ENCODE data around the gene ROR1. TPM values are rescaled to one million over a fixed set of nuclear protein-coding genes. Genes with fewer than 3 reads are reported as not detected.

ROR1 gene
- total and polyA plus RNA-seq, 2 donors (not counting 3 experiments of a cell fraction or from before 2014, with no cell fraction given): 2.6 to 3.5 TPM

DNA sequence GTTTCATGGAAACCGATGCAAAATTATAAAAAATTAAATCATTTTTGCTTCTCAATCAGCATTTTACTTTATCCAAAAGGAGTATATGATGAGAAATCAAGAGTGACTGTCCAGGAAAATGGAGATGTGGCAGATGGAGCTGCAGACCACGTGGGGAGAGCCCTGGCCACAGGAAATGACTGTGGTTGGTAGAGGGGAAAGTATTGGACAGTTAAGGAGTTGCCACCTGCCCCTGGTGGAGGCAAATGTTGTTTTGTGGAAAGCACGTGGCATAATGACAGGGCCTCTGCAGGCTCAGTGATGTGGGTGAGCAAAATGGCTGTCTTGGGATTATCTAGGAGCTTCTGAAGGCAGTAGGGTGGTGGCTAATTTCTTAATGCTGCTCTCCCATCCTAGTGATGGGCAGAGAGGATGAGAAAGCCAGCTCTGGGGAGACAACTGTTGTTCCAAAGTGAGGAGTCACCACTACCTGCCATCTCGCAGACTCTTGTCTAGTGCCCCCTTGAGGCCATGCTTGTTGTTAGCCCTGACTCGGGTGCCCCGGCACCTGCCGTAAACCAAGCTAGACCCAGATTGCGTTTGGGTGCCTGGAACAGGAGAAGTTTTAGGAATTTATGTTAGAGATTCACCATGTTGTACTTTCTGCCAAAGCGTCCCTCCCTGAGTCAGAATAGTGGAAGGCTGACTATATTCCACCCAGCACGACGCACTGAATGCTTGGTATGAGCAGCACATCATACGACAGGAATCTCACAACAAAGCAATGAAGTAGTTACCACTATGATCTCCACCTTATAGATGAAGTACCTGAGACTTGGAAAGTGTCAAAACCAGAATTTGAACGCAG, 144.0 kb downstream of the ROR1 start:
- no peak for DNase-seq (ENCODE audit: low read depth, low spot score)
- Histone ChIP-seq H4K20me1 (replicated peaks; ENCODE audit: control insufficient read depth, extremely low read depth, insufficient read depth, low read length) (no peaks in the 10 kb centered on the region), H3K9me1 (replicated peaks; ENCODE audit: control insufficient read depth, extremely low read depth, insufficient read depth, low read length) (no peaks in the 10 kb centered on the region), H3K27ac (ENCODE audit: insufficient read depth, low read depth, low read length) (no peak overlapping the region), H3K27me3 (ENCODE audit: control insufficient read depth in 2 of 2, insufficient read depth in 2 of 2, low read length in 2 of 2) (peaks cover 0 to 3% of the 10 kb centered on the region in 2 experiments), H3K79me2 (ENCODE audit: control insufficient read depth, insufficient read depth, low read length) (no peaks in the 10 kb centered on the region), H3K9ac (replicated peaks; ENCODE audit: extremely low read depth, insufficient read depth, low read length) (no peak overlapping the region), H3K4me2 (ENCODE audit: insufficient read depth, low read length) (no peak overlapping the region), H3K36me3 (ENCODE audit: control insufficient read depth in 2 of 2, extremely low read depth in 1 of 2, insufficient read depth in 2 of 2, low read length in 2 of 2) (no peaks in the 10 kb centered on the region), H3K4me3 (replicated peaks in 1 of 3; ENCODE audit: insufficient read depth in 1 of 3, low read depth in 1 of 3, low read length in 3 of 3) (no peak overlapping the region), H3K9me3 (replicated peaks; ENCODE audit: control insufficient read depth, insufficient read depth, low read length) (no peaks in the 10 kb centered on the region), H3K4me1 (ENCODE audit: control insufficient read depth, extremely low read depth, insufficient read depth, low read length) (peaks cover 17% of the 10 kb centered on the region), H2AFZ (ENCODE audit: low read depth, low read length) (no peak overlapping the region)
- dilution Hi-C loops (cut with MboI; ENCODE audit: extremely low pct_ligation_motif_present, low sequenced_read_pairs) (no loop called here), intact Hi-C loops (cut with micrococcal nuclease) (no loop called here)
- FAIRE-seq: no peak
- no peak for TF ChIP-seq FOS (IDR thresholded peaks at IDR 0.05; ENCODE audit: borderline replicate concordance, insufficient read depth, low read length)
- peak; percentile 8 to 10 for TF ChIP-seq CTCF (IDR thresholded peaks at IDR 0.05; ENCODE audit: extremely low read depth in 1 of 2, insufficient read depth in 1 of 2, low read depth in 1 of 2, low read length in 2 of 2)
- no TSS peak for BruUV-seq (replicated peaks)
- POLR2A ChIA-PET: no interaction called here
- CTCF ChIA-PET: interaction anchor here (0.6 to 5.6 kb wide), 5 partner anchors 28 to 243 kb away, joined by 3 to 55 read pairs (median 3); no protein-coding TSS in a partner anchor

GRCh38 chr1:63918418-63918945, 144.7 kb downstream of the ROR1 start:
- FAIRE-seq (no peak), DNase-seq (ENCODE audit: low read depth, low spot score) (no peak)
- H3K36me3 ChIP-seq (ENCODE audit: control insufficient read depth in 2 of 2, extremely low read depth in 1 of 2, insufficient read depth in 2 of 2, low read length in 2 of 2): no peaks in the 10 kb centered on the region
- peaks cover 17% of the 10 kb centered on the region for H3K4me1 ChIP-seq (ENCODE audit: control insufficient read depth, extremely low read depth, insufficient read depth, low read length)
- H3K4me3 ChIP-seq (replicated peaks in 1 of 3; ENCODE audit: insufficient read depth in 1 of 3, low read depth in 1 of 3, low read length in 3 of 3): no peak overlapping the region
- H3K27ac ChIP-seq (ENCODE audit: insufficient read depth, low read depth, low read length): no peak overlapping the region
- TF ChIP-seq CTCF (IDR thresholded peaks at IDR 0.05; ENCODE audit: extremely low read depth in 1 of 2, insufficient read depth in 1 of 2, low read depth in 1 of 2, low read length in 2 of 2): no peak
- TF ChIP-seq MAX (IDR thresholded peaks at IDR 0.05; ENCODE audit: insufficient read depth, insufficient read length): no peak
- no peak for TF ChIP-seq FOS (IDR thresholded peaks at IDR 0.05; ENCODE audit: borderline replicate concordance, insufficient read depth, low read length)
- no peak for TF ChIP-seq GATA2 (IDR thresholded peaks at IDR 0.05; ENCODE audit: insufficient read depth, insufficient read length, low read depth, low read length)
- no peak for TF ChIP-seq EZH2 (IDR thresholded peaks at IDR 0.05; ENCODE audit: borderline replicate concordance, low read depth, low read length, severe bottlenecking)
- TF ChIP-seq JUN (IDR thresholded peaks at IDR 0.05; ENCODE audit: borderline replicate concordance, insufficient read depth, insufficient read length, low read depth): no peak
- no peak for TF ChIP-seq POLR2AphosphoS5 (IDR thresholded peaks at IDR 0.05; ENCODE audit: insufficient read depth, low read depth, low read length)
- TF ChIP-seq MYC (IDR thresholded peaks at IDR 0.05; ENCODE audit: low read depth, low read length): no peak
- no peak for TF ChIP-seq POLR2A (IDR thresholded peaks at IDR 0.05; ENCODE audit: low read depth, low read length)
- intact Hi-C loops (cut with micrococcal nuclease) (no loop called here), dilution Hi-C loops (cut with MboI; ENCODE audit: extremely low pct_ligation_motif_present, low sequenced_read_pairs) (no loop called here)
- ChIA-PET POLR2A (no interaction called here), CTCF (interaction anchor here (0.6 to 6.4 kb wide), 6 partner anchors 122 to 243 kb away, joined by 3 to 71 read pairs (median 12); no protein-coding TSS in a partner anchor)
- no peak overlapping the region for H2AFZ ChIP-seq (ENCODE audit: low read depth, low read length)
- H3K9me3 ChIP-seq (replicated peaks; ENCODE audit: control insufficient read depth, insufficient read depth, low read length): no peaks in the 10 kb centered on the region
- H3K79me2 ChIP-seq (ENCODE audit: control insufficient read depth, insufficient read depth, low read length): no peaks in the 10 kb centered on the region
- H3K9me1 ChIP-seq (replicated peaks; ENCODE audit: control insufficient read depth, extremely low read depth, insufficient read depth, low read length): no peaks in the 10 kb centered on the region
- no TSS peak for BruUV-seq (replicated peaks)
- no peaks in the 10 kb centered on the region for H4K20me1 ChIP-seq (replicated peaks; ENCODE audit: control insufficient read depth, extremely low read depth, insufficient read depth, low read length)
- no peak overlapping the region for H3K4me2 ChIP-seq (ENCODE audit: insufficient read depth, low read length)
- peaks cover 0 to 3% of the 10 kb centered on the region in 2 experiments for H3K27me3 ChIP-seq (ENCODE audit: control insufficient read depth in 2 of 2, insufficient read depth in 2 of 2, low read length in 2 of 2)
- no peak overlapping the region for H3K9ac ChIP-seq (replicated peaks; ENCODE audit: extremely low read depth, insufficient read depth, low read length)

All from endothelial cell of umbilical vein (primary cell).